Activated B cell treated with CpG ODN at 0.5 μM for 24 hours (primary cell): ENCODE results near the gene RAB11FIP4. TPM values are rescaled to one million over a fixed set of nuclear protein-coding genes. Genes with fewer than 3 reads are reported as not detected.

Experiments
- ATAC-seq: fragments of 200-7000 bp; cut with Tn5 transposase; one replicate; pipeline ENCODE4 v1.10.0; 2021; ENCODE audit warnings: low read depth, mild to moderate bottlenecking, moderate library complexity
- CTCF ChIA-PET: fragments of 350-600 bp; sonication (Branson Sonifier 250); formaldehyde crosslinking; loops from one replicate; lab custom pipeline; 2021; ENCODE audit warnings: antibody characterized with exemption; lab: Charles Lee
- POLR2A ChIA-PET: fragments of 350-600 bp; sonication (Branson Sonifier 250); formaldehyde crosslinking; loops from one replicate; lab custom pipeline; 2021; ENCODE audit warnings: antibody characterized with exemption; lab: Charles Lee
- DNase-seq: peaks from one replicate; pipeline ENCODE4 v3.0.0; 2022
- H3K27ac Mint-ChIP-seq: one replicate; pipeline ENCODE4 v1.8.0; 2020; ENCODE audit warnings: mixed read lengths
- H3K27me3 Mint-ChIP-seq: one replicate; pipeline ENCODE4 v1.8.0; 2021; ENCODE audit warnings: mixed read lengths
- H3K36me3 Mint-ChIP-seq: one replicate; pipeline ENCODE4 v1.8.0; 2021; ENCODE audit warnings: low read depth, mixed read lengths
- H3K4me1 Mint-ChIP-seq: one replicate; pipeline ENCODE4 v1.8.0; 2021; ENCODE audit warnings: mixed read lengths
- H3K4me3 Mint-ChIP-seq: one replicate; pipeline ENCODE4 v1.8.0; 2020; ENCODE audit warnings: mild to moderate bottlenecking, mixed read lengths
- H3K9me3 Mint-ChIP-seq: one replicate; pipeline ENCODE4 v1.8.0; 2020; ENCODE audit warnings: mixed read lengths
- intact Hi-C: fragments of 100-400 bp; cut with micrococcal nuclease; formaldehyde crosslinking; loops from one replicate; pipeline ENCODE4 v1.15.1; 2024
- total RNA-seq: library from RNA; stranded (reverse); gene quantifications from 2 replicates; pipeline ENCODE4 v1.2.3, GENCODE V29; 2022
- TF ChIP-seq, protein P1 (sequence below): fragments of 200-600 bp; IDR thresholded peaks from one replicate; pipeline ENCODE4 v1.8.0; 2022; ENCODE audit warnings: antibody characterized with exemption, mild to moderate bottlenecking

The RAB11FIP4 gene
- total RNA-seq, 1 donor from 2014 or later = 43.2 TPM

DNA sequence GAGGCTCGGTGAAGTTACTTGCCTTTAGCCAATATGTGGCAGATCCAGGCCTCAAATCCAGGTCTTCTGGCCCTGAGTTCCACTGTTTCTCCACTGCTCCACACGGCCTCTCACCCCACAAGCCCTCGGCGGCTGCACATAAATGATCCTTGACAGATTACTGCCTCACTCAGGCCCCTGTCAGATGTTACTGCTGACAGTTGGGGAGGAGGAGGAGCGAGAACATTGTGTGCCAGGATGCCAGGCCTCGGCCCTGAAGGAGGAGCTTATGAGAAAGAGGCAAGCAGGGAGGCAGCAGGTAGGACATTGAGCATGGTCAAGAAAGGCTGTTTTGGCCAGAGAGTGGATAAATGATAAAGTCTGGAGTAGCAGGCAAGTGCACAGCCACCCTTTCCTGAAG, 88.6 kb downstream of the RAB11FIP4 start:
- ATAC-seq = no peak
- ChIA-PET POLR2A (no interaction called here), CTCF (no interaction called here)
- H3K27me3 Mint-ChIP-seq = no peaks in the 10 kb centered on the region
- DNase-seq = no peak
- no peaks in the 10 kb centered on the region for H3K9me3 Mint-ChIP-seq
- no peak overlapping the region for H3K4me3 Mint-ChIP-seq
- no peaks in the 10 kb centered on the region for H3K4me1 Mint-ChIP-seq
- TF ChIP-seq, protein P1, sequence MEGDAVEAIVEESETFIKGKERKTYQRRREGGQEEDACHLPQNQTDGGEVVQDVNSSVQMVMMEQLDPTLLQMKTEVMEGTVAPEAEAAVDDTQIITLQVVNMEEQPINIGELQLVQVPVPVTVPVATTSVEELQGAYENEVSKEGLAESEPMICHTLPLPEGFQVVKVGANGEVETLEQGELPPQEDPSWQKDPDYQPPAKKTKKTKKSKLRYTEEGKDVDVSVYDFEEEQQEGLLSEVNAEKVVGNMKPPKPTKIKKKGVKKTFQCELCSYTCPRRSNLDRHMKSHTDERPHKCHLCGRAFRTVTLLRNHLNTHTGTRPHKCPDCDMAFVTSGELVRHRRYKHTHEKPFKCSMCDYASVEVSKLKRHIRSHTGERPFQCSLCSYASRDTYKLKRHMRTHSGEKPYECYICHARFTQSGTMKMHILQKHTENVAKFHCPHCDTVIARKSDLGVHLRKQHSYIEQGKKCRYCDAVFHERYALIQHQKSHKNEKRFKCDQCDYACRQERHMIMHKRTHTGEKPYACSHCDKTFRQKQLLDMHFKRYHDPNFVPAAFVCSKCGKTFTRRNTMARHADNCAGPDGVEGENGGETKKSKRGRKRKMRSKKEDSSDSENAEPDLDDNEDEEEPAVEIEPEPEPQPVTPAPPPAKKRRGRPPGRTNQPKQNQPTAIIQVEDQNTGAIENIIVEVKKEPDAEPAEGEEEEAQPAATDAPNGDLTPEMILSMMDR = no peak
- intact Hi-C loops = no loop called here
- H3K27ac Mint-ChIP-seq = no peak overlapping the region
- no peaks in the 10 kb centered on the region for H3K36me3 Mint-ChIP-seq

GRCh38 chr17:31480904-31481782, 89.7 kb downstream of the RAB11FIP4 start:
- Mint-ChIP-seq H3K4me3 (no peak overlapping the region), H3K9me3 (no peaks in the 10 kb centered on the region), H3K27ac (no peak overlapping the region), H3K36me3 (no peaks in the 10 kb centered on the region), H3K4me1 (no peaks in the 10 kb centered on the region), H3K27me3 (no peaks in the 10 kb centered on the region)
- ChIA-PET CTCF (no interaction called here), POLR2A (interaction anchor here (0.7 kb wide), 1 partner anchor 12 kb away, joined by 3 read pairs; no protein-coding TSS in a partner anchor)
- ATAC-seq (no peak), DNase-seq (no peak)
- TF ChIP-seq, protein P1 = no peak
- intact Hi-C loops = no loop called here

GRCh38 chr17:31481783-31482081, 90.3 kb downstream of the RAB11FIP4 start:
- ChIA-PET POLR2A (interaction anchor here (0.7 kb wide), 1 partner anchor 12 kb away, joined by 3 read pairs; no protein-coding TSS in a partner anchor), CTCF (interaction anchor here (0.7 kb wide), 1 partner anchor 51 kb away, joined by 3 read pairs; no protein-coding TSS in a partner anchor)
- H3K9me3 Mint-ChIP-seq = no peaks in the 10 kb centered on the region
- H3K36me3 Mint-ChIP-seq = no peaks in the 10 kb centered on the region
- TF ChIP-seq, protein P1 = no peak
- no peaks in the 10 kb centered on the region for H3K27me3 Mint-ChIP-seq
- no peak overlapping the region for H3K4me3 Mint-ChIP-seq
- no peak overlapping the region for H3K27ac Mint-ChIP-seq
- ATAC-seq = no peak
- H3K4me1 Mint-ChIP-seq = peaks cover 4% of the 10 kb centered on the region
- no peak for DNase-seq
- intact Hi-C loops = no loop called here

DNA sequence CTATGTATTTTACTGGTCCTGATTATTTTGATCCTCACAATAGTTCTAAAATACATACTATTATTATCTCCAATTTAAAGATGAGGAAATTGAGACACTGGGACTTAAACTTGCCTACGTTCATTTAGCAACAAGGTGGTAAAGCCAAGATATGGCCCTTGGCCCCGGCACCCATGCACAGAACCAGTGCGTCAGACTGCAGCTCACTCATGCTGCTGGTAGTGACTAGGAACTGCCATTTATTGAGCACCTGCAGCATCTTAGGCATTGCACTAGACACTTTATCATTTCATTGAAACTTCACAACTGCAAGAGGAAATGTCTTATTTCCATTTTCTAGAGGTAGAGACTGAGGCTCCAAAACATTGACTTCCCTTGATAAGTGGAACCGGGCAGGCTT, 93.3 kb downstream of the RAB11FIP4 start:
- TF ChIP-seq, protein P1 = no peak
- Mint-ChIP-seq H3K4me3 (no peak overlapping the region), H3K9me3 (no peaks in the 10 kb centered on the region), H3K27ac (no peak overlapping the region), H3K27me3 (no peaks in the 10 kb centered on the region), H3K4me1 (peaks cover 24% of the 10 kb centered on the region), H3K36me3 (no peaks in the 10 kb centered on the region)
- no peak for DNase-seq
- POLR2A ChIA-PET = no interaction called here
- ATAC-seq = no peak
- CTCF ChIA-PET = interaction anchor here (1.1 kb wide), 1 partner anchor 47 kb away, joined by 3 read pairs; no protein-coding TSS in a partner anchor
- intact Hi-C loops = loop anchor here (5.0 kb wide), 1 partner anchor 33 kb away; no protein-coding TSS in a partner anchor

DNA sequence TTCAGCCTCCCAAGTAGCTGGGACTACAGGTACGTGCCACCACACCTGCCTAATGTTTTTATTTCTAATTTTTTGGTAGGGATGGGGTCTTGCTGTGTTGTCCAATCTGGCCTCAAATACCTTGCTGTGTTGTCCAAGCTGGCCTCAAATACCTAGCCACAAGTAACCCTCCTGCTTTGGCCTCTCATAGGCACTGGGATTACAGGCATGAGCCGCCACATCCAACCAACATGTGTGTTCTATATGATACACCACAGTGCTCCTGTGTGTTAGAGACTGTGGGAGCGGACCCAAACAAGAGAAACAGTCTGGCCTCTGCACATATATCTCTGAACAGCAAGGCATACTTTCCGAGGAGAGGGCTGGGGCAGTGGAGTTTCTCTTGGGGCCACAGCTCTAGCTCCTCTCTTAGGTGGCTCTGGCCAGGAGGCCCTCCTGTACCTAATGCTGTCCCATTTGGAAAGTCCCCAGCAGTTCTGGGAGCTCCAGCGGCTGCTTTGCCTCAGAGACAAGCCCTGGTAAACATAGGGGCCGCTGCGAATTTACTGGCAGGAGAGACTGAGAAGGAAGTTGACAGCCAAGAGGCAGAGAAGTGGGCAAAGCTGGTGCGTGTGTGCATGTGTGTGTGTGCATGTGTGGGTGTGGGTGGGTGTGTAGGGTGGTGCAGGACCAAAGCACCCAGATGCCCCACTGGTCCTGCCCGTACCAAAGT, 95.0 kb downstream of the RAB11FIP4 start:
- no peaks in the 10 kb centered on the region for H3K36me3 Mint-ChIP-seq
- peak overlapping the region; percentile 89 for H3K4me3 Mint-ChIP-seq
- H3K27ac Mint-ChIP-seq = peak overlapping the region; percentile 70
- H3K9me3 Mint-ChIP-seq = no peaks in the 10 kb centered on the region
- DNase-seq (no peak), ATAC-seq (no peak)
- H3K4me1 Mint-ChIP-seq = peaks cover 41% of the 10 kb centered on the region
- ChIA-PET CTCF (interaction anchor here (1.5 to 2.5 kb wide), 3 partner anchors 22 to 47 kb away, joined by 6 to 15 read pairs (median 6); no protein-coding TSS in a partner anchor), POLR2A (interaction anchor here (0.7 to 10.1 kb wide), 3 partner anchors 26 to 65 kb away, joined by 3 to 207 read pairs (median 23); no protein-coding TSS in a partner anchor)
- TF ChIP-seq, protein P1 = no peak
- intact Hi-C loops = loop anchor here (1.0 to 5.0 kb wide), 2 partner anchors 23 to 34 kb away; no protein-coding TSS in a partner anchor
- H3K27me3 Mint-ChIP-seq = no peaks in the 10 kb centered on the region
